Ovary (tissue), 9 donors: ENCODE data around the gene PRICKLE2. TPM values are rescaled to one million over a fixed set of nuclear protein-coding genes. Genes with fewer than 3 reads are reported as not detected.

ENCODE experiments used
- DNase-seq, 5 donors: peaks; one replicate each; pipeline ENCODE4 v3.0.0-alpha.2; 2019 to 2020
- H3K27ac ChIP-seq, 2 donors: fragments of 200-600 bp; one replicate each; pipeline versions ENCODE4 v1.5.1 to v1.8.0; 2019 to 2022
- H3K27me3 ChIP-seq: fragments of 200-600 bp; one replicate; pipeline ENCODE4 v1.8.0; 2022
- H3K36me3 ChIP-seq: fragments of 200-600 bp; sonication (generic); one replicate; pipeline ENCODE4 v1.5.1; 2019
- H3K4me1 ChIP-seq: one replicate; pipeline ENCODE4 v1.8.1; 2013; ENCODE audit warnings: mild to moderate bottlenecking, moderate library complexity; ENCODE audit not compliant: insufficient read depth
- H3K4me3 ChIP-seq: fragments of 200-600 bp; sonication (generic); one replicate; pipeline ENCODE4 v1.5.1; 2017
- H3K9me3 ChIP-seq, 2 donors: fragments of 200-600 bp in 1 of 2; sonication (generic) in 1 of 2; one replicate each; pipeline versions ENCODE4 v1.5.1 to v1.8.1; 2013 to 2019; ENCODE audit warnings: mild to moderate bottlenecking in 1 of 2, moderate library complexity in 1 of 2
- CTCF ChIP-seq, 3 donors: fragments of 450-650 bp in 2 of 3; fragments of 200-600 bp in 1 of 3; IDR thresholded peaks; one replicate each; pipeline versions ENCODE4 v1.5.1 to v1.8.0; 2016 to 2022; ENCODE audit warnings: antibody characterized with exemption in 3 of 3, mild to moderate bottlenecking in 1 of 3
- EP300 ChIP-seq: sonication (generic); formaldehyde crosslinking; IDR thresholded peaks from one replicate; pipeline ENCODE4 v1.6.1; 2017; ENCODE audit warnings: antibody characterized with exemption
- POLR2A ChIP-seq: fragments of 450-650 bp; IDR thresholded peaks from one replicate; pipeline ENCODE4 v1.6.1; 2017; ENCODE audit warnings: antibody characterized with exemption, mild to moderate bottlenecking, moderate library complexity
- WGBS, 3 donors: extraction: QIAGEN DNeasy Blood & Tissue Kit in 1 of 3; methylation state at CpG; one replicate each; pipeline versions ENCODE4 v1.1.5 to v1.1.7; 2013 to 2017; 5-methylcytosine and 5-hydroxymethylcytosine counted together
- intact Hi-C, 4 donors: fragments of 100-400 bp; cut with DNase I; formaldehyde crosslinking; loops; one replicate each; pipeline versions ENCODE4 v1.11.0 to v1.15.1; 2022 to 2023
- polyA plus RNA-seq, 2 donors: library from polyadenylated mRNA; stranded (reverse); fragments of 200-250 nt in 1 of 2; fragments of 350-450 nt in 1 of 2; fragmentation: Illumina TruSeq in 1 of 2; extraction: RNeasy Lipid Tissue Mini Kit (QIAGEN cat#74804) in 1 of 2; gene quantifications; one replicate each; pipeline ENCODE4 v1.2.3, GENCODE V29; 2013 to 2014
- total RNA-seq, 7 donors: library from RNA; depleted of rRNA in 2 of 7; stranded (reverse); fragments of >200 nt in 2 of 7; fragmentation: NEBNext Ultra II Directional in 3 of 7; extraction: Animal tissue kit (Norgen Biotek cat#: 25700) in 3 of 7; gene quantifications; one replicate each; pipeline versions ENCODE4 v1.1.0 to v1.2.4, GENCODE V29; 2016 to 2023
- donor health status: DM: no; HTN: no; CAD: no; lungs with moderate emphysema.
- donor health status: DM: no; HTN: no; CAD: no.
- donor health status: Bipolar disorder and iron deficiency.
- donor health status: DM: yes; HTN: yes; CAD: no.
- donor health status: DM: no; HTN: no; CAD: no.
- donor health status: DM: yes; HTN: yes; CAD: no.

PRICKLE2 gene
- total and polyA plus RNA-seq, 9 donors: 6.3 to 34.8 (median 25.4) TPM

GRCh38 chr3:64188810-64189560 is 36.3 kb downstream of the PRICKLE2 start:
- Histone ChIP-seq H3K4me3 (no peak overlapping the region), H3K36me3 (no peaks in the 10 kb centered on the region), H3K4me1 (peaks cover 20% of the 10 kb centered on the region), H3K9me3 (no peaks in the 10 kb centered on the region), H3K27ac (peak overlapping the region in 1 of 2 donors; percentile 36), H3K27me3 (no peaks in the 10 kb centered on the region)
- TF ChIP-seq POLR2A: no peak
- no peak for TF ChIP-seq EP300
- TF ChIP-seq CTCF (IDR thresholded peaks at IDR 0.05): no peak
- DNase-seq: peak in 4 of 5 donors; percentile 27 to 56 (median 39)
- WGBS, 3 donors: 38 to 45% (median 43%) methylated on average over 7 of the region's 7 CpGs
- intact Hi-C loops: no loop called here

GRCh38 chr3:64187065-64187959 is 38.0 kb downstream of the PRICKLE2 start:
- Histone ChIP-seq H3K9me3 (no peaks in the 10 kb centered on the region), H3K27me3 (no peaks in the 10 kb centered on the region), H3K27ac (peak overlapping the region; percentile 37 to 66), H3K36me3 (no peaks in the 10 kb centered on the region), H3K4me3 (no peak overlapping the region), H3K4me1 (peaks cover 21% of the 10 kb centered on the region)
- TF ChIP-seq CTCF (IDR thresholded peaks at IDR 0.05) (no peak), POLR2A (no peak), EP300 (no peak)
- 21 to 25% (median 24%) methylated on average over 9 of the region's 9 CpGs for WGBS, 3 donors
- DNase-seq: peak; percentile 73 to 88 (median 82)
- intact Hi-C loops: no loop called here

GRCh38 chr3:64186667-64187064 is 38.6 kb downstream of the PRICKLE2 start:
- intact Hi-C loops: no loop called here
- Histone ChIP-seq H3K9me3 (no peaks in the 10 kb centered on the region), H3K4me3 (no peak overlapping the region), H3K4me1 (peaks cover 21% of the 10 kb centered on the region), H3K27me3 (no peaks in the 10 kb centered on the region), H3K27ac (peak overlapping the region in 1 of 2 donors; percentile 66), H3K36me3 (no peaks in the 10 kb centered on the region)
- TF ChIP-seq EP300 (no peak), POLR2A (no peak), CTCF (IDR thresholded peaks at IDR 0.05) (no peak)
- 54 to 68% (median 61%) methylated on average over 2 of the region's 2 CpGs for WGBS, 3 donors
- DNase-seq: no peak

- Histone ChIP-seq H3K4me3 (no peak overlapping the region), H3K9me3 (no peaks in the 10 kb centered on the region), H3K27me3 (no peaks in the 10 kb centered on the region), H3K36me3 (no peaks in the 10 kb centered on the region), H3K4me1 (peaks cover 21% of the 10 kb centered on the region), H3K27ac (peak overlapping the region in 1 of 2 donors; percentile 21)
- DNase-seq: no peak
- WGBS, 3 donors: 85 to 88% (median 87%) methylated on average over 2 of the region's 2 CpGs
- intact Hi-C loops: no loop called here
- TF ChIP-seq CTCF (IDR thresholded peaks at IDR 0.05): no peak
- TF ChIP-seq EP300: no peak
- TF ChIP-seq POLR2A: no peak
Observed at GRCh38 chr3:64185436-64185835, 39.8 kb downstream of the PRICKLE2 start.
